Measurements from ENCODE around the gene ZGLP1. TPM values are rescaled to one million over a fixed set of nuclear protein-coding genes. Genes with fewer than 3 reads are reported as not detected.

ZGLP1 gene
- total RNA-seq, 1 donor from 2014 or later: 4.2 TPM

- Mint-ChIP-seq H3K27me3 (ENCODE audit: insufficient read depth) (peaks cover 45% of the 10 kb centered on the region), H3K36me3 (ENCODE audit: low read depth) (no peaks in the 10 kb centered on the region), H3K27ac (peak overlapping the region; percentile 55), H3K4me3 (peak overlapping the region; percentile 79), H3K9me3 (no peaks in the 10 kb centered on the region), H3K4me1 (ENCODE audit: low read depth) (peaks cover 31% of the 10 kb centered on the region)
- no peak for DNase-seq (ENCODE audit: low spot score)
- intact Hi-C loops (cut with micrococcal nuclease): loop anchor here (1.0 kb wide), 2 partner anchors 10 to 19 kb away; partner anchors contain the start of gene ICAM4
Measured at GRCh38 chr19:10295847-10296591, 13.6 kb downstream of the ZGLP1 start.

- Mint-ChIP-seq H3K4me1 (ENCODE audit: low read depth) (peaks cover 38% of the 10 kb centered on the region), H3K4me3 (peak overlapping the region; percentile 79), H3K36me3 (ENCODE audit: low read depth) (no peaks in the 10 kb centered on the region), H3K9me3 (no peaks in the 10 kb centered on the region), H3K27ac (peak overlapping the region; percentile 55), H3K27me3 (ENCODE audit: insufficient read depth) (peaks cover 52% of the 10 kb centered on the region)
- DNase-seq (ENCODE audit: low spot score): peak; percentile 73
- intact Hi-C loops (cut with micrococcal nuclease): loop anchor here (1.0 kb wide), 2 partner anchors 9 to 20 kb away; partner anchors contain the start of gene ICAM4
Measured at GRCh38 chr19:10295305-10295846, 14.2 kb downstream of the ZGLP1 start.

- Mint-ChIP-seq H3K36me3 (ENCODE audit: low read depth) (no peaks in the 10 kb centered on the region), H3K27ac (no peak overlapping the region), H3K4me3 (peak overlapping the region; percentile 33), H3K27me3 (ENCODE audit: insufficient read depth) (peaks cover 54% of the 10 kb centered on the region), H3K4me1 (ENCODE audit: low read depth) (peaks cover 42% of the 10 kb centered on the region), H3K9me3 (no peaks in the 10 kb centered on the region)
- no peak for DNase-seq (ENCODE audit: low spot score)
- intact Hi-C loops (cut with micrococcal nuclease): no loop called here
Measured at GRCh38 chr19:10294368-10294697, 15.3 kb downstream of the ZGLP1 start.

- peak overlapping the region; percentile 77 for H3K4me3 Mint-ChIP-seq
- H3K9me3 Mint-ChIP-seq: no peaks in the 10 kb centered on the region
- peaks cover 59% of the 10 kb centered on the region for H3K27me3 Mint-ChIP-seq (ENCODE audit: insufficient read depth)
- intact Hi-C loops (cut with micrococcal nuclease): no loop called here
- H3K36me3 Mint-ChIP-seq (ENCODE audit: low read depth): no peaks in the 10 kb centered on the region
- H3K27ac Mint-ChIP-seq: no peak overlapping the region
- H3K4me1 Mint-ChIP-seq (ENCODE audit: low read depth): peaks cover 44% of the 10 kb centered on the region
- DNase-seq (ENCODE audit: low spot score): no peak
Measured at GRCh38 chr19:10293637-10294367, 15.8 kb downstream of the ZGLP1 start.

- H3K27ac Mint-ChIP-seq: peak overlapping the region; percentile 26
- intact Hi-C loops (cut with micrococcal nuclease): no loop called here
- H3K9me3 Mint-ChIP-seq: no peaks in the 10 kb centered on the region
Measured at GRCh38 chr19:10292789-10293636, 16.6 kb downstream of the ZGLP1 start.

GRCh38 chr19:10292206-10292788 lies 17.3 kb downstream of the ZGLP1 start:
- peak overlapping the region; percentile 77 for H3K4me3 Mint-ChIP-seq
- H3K36me3 Mint-ChIP-seq (ENCODE audit: low read depth): no peaks in the 10 kb centered on the region
- H3K27me3 Mint-ChIP-seq (ENCODE audit: insufficient read depth): peaks cover 68% of the 10 kb centered on the region
- no peaks in the 10 kb centered on the region for H3K9me3 Mint-ChIP-seq
- peak; percentile 66 for DNase-seq (ENCODE audit: low spot score)
- H3K27ac Mint-ChIP-seq: peak overlapping the region; percentile 74
- intact Hi-C loops (cut with micrococcal nuclease): no loop called here
- H3K4me1 Mint-ChIP-seq (ENCODE audit: low read depth): peaks cover 57% of the 10 kb centered on the region

More at GRCh38 chr19:10292789-10293636, 16.6 kb downstream of the ZGLP1 start:
- Mint-ChIP-seq H3K27me3 (ENCODE audit: insufficient read depth) (peaks cover 65% of the 10 kb centered on the region), H3K4me3 (peak overlapping the region; percentile 77), H3K36me3 (ENCODE audit: low read depth) (no peaks in the 10 kb centered on the region), H3K4me1 (ENCODE audit: low read depth) (peaks cover 50% of the 10 kb centered on the region)
- DNase-seq (ENCODE audit: low spot score): no peak

DNA sequence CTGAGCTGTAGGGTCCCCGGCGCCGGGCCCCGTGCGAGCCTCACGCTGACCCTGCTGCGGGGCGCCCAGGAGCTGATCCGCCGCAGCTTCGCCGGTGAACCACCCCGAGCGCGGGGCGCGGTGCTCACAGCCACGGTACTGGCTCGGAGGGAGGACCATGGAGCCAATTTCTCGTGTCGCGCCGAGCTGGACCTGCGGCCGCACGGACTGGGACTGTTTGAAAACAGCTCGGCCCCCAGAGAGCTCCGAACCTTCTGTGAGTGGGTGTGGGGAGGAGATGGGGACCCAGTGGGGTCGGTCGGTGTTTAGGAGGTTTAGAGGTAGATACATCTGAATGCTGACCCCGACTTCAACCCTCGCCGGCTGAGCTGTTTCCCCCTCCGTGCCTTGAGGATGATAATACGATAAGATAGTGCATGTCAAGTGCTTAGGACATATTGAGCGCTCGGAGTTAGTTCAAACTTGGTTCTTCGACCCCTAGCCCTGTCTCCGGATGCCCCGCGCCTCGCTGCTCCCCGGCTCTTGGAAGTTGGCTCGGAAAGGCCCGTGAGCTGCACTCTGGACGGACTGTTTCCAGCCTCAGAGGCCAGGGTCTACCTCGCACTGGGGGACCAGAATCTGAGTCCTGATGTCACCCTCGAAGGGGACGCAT lies 17.9 kb downstream of the ZGLP1 start:
- H3K27me3 Mint-ChIP-seq (ENCODE audit: insufficient read depth): peaks cover 65% of the 10 kb centered on the region
- intact Hi-C loops (cut with micrococcal nuclease): loop anchor here (2.0 kb wide), 1 partner anchor 223 kb away; no protein-coding TSS in a partner anchor
- no peak for DNase-seq (ENCODE audit: low spot score)
- H3K36me3 Mint-ChIP-seq (ENCODE audit: low read depth): peaks cover under 1% of the 10 kb centered on the region
- peaks cover 59% of the 10 kb centered on the region for H3K4me1 Mint-ChIP-seq (ENCODE audit: low read depth)
- peak overlapping the region; percentile 77 for H3K4me3 Mint-ChIP-seq
- H3K27ac Mint-ChIP-seq: peak overlapping the region; percentile 74
- H3K9me3 Mint-ChIP-seq: no peaks in the 10 kb centered on the region

DNA sequence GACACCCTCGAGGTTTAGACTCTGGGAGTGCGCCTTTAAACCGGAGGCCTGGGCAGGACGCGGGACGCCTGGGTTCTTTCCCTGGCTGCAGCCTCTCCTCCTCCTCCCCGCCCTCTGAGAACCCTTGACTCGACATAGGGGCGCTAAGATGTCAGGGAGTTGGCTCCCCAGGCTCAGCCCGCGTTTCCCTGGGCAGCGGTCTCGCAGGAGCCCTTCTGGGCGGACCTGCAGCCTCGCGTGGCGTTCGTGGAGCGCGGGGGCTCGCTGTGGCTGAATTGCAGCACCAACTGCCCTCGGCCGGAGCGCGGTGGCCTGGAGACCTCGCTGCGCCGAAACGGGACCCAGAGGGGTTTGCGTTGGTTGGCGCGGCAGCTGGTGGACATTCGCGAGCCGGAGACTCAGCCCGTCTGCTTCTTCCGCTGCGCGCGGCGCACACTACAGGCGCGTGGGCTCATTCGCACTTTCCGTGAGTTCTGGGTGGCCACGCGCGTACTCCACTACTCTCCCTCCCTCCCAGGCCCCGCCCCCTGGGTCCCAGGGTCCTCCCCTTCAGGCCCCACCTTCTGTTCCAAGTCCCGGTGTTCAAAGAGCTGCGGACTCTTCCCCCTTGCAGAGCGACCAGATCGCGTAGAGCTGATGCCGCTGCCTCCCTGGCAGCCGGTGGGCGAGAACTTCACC lies 18.6 kb downstream of the ZGLP1 start:
- H3K27me3 Mint-ChIP-seq (ENCODE audit: insufficient read depth): peaks cover 64% of the 10 kb centered on the region
- peak overlapping the region; percentile 77 for H3K4me3 Mint-ChIP-seq
- peaks cover 66% of the 10 kb centered on the region for H3K4me1 Mint-ChIP-seq (ENCODE audit: low read depth)
- peak; percentile 37 for DNase-seq (ENCODE audit: low spot score)
- H3K27ac Mint-ChIP-seq: peak overlapping the region; percentile 81
- intact Hi-C loops (cut with micrococcal nuclease): loop anchor here (2.0 kb wide), 1 partner anchor 224 kb away; no protein-coding TSS in a partner anchor
- no peaks in the 10 kb centered on the region for H3K9me3 Mint-ChIP-seq
- peaks cover 6% of the 10 kb centered on the region for H3K36me3 Mint-ChIP-seq (ENCODE audit: low read depth)

GRCh38 chr19:10290357-10290875 lies 19.2 kb downstream of the ZGLP1 start:
- intact Hi-C loops (cut with micrococcal nuclease): loop anchor here (2.0 kb wide), 1 partner anchor 224 kb away; no protein-coding TSS in a partner anchor
- peak overlapping the region; percentile 77 for H3K4me3 Mint-ChIP-seq
- H3K4me1 Mint-ChIP-seq (ENCODE audit: low read depth): peaks cover 66% of the 10 kb centered on the region
- peaks cover 12% of the 10 kb centered on the region for H3K36me3 Mint-ChIP-seq (ENCODE audit: low read depth)
- H3K27me3 Mint-ChIP-seq (ENCODE audit: insufficient read depth): peaks cover 58% of the 10 kb centered on the region
- DNase-seq (ENCODE audit: low spot score): no peak
- no peaks in the 10 kb centered on the region for H3K9me3 Mint-ChIP-seq
- H3K27ac Mint-ChIP-seq: peak overlapping the region; percentile 81

GRCh38 chr19:10289836-10290356 lies 19.7 kb downstream of the ZGLP1 start, which contains the start of gene ICAM5:
Gene ICAM5 (plus strand): TSS chr19:10289952. CDS start chr19:10290044, 92 bp downstream.
- intact Hi-C loops (cut with micrococcal nuclease): loop anchor here (1.0 to 2.0 kb wide), 2 partner anchors 19 to 225 kb away; partner anchors contain the start of gene ICAM1
- Mint-ChIP-seq H3K9me3 (no peaks in the 10 kb centered on the region), H3K36me3 (ENCODE audit: low read depth) (peaks cover 17% of the 10 kb centered on the region), H3K4me3 (peak within 1 kb of the TSS; percentile 79), H3K27me3 (ENCODE audit: insufficient read depth) (peaks cover 58% of the 10 kb centered on the region), H3K4me1 (ENCODE audit: low read depth) (peaks cover 71% of the 10 kb centered on the region), H3K27ac (peak within 1 kb of the TSS; percentile 81)
- no peak for DNase-seq (ENCODE audit: low spot score)

All from activated T-helper 1 cell treated with anti-CD3 and anti-CD28 coated beads, Interleukin-12 subunit alpha, Interleukin-12 subunit beta, Interleukin-2, Interleukin-4 antibody, amounts not matched to agents 30 ng/mL and 10 ng/mL and 1 ng/mL, durations not matched to agents 14 hours and 24 hours and 36 hours (primary cell).